A673 (cell line): ENCODE results near the gene KRTAP5-1. TPM values are rescaled to one million over a fixed set of nuclear protein-coding genes. Genes with fewer than 3 reads are reported as not detected.
A peak's percentile ranks its signal among the peaks of the same experiment; 100 is the strongest.

Experiments used
- BruUV-seq: library from RNA; stranded (reverse); fragments of 400-500 nt; replicated peaks from 2 replicates; lab custom pipeline; 2021; lab: Mats Ljungman, UMichigan
- CTCF ChIA-PET: fragments of 300-600 bp; sonication (Branson Sonifier 250); formaldehyde crosslinking; loops from one replicate; lab custom pipeline; 2022; ENCODE audit warnings: antibody characterized with exemption; lab: Charles Lee
- POLR2A ChIA-PET: fragments of 300-600 bp; sonication (Branson Sonifier 250); formaldehyde crosslinking; loops from one replicate; lab custom pipeline; 2022; ENCODE audit warnings: antibody characterized with exemption; ENCODE audit not compliant: low non-redundant PET; lab: Charles Lee
- DNase-seq: peaks from one replicate; pipeline ENCODE4 v3.0.0-alpha.2; 2015; ENCODE audit warnings: low spot score
- H3K27ac ChIP-seq: fragments of 200-600 bp; sonication (generic); 2 replicates; pipeline ENCODE4 v1.5.1; 2016; ENCODE audit warnings: mixed run types, low read depth, mild to moderate bottlenecking, mixed read lengths, antibody characterized with exemption, low read length; ENCODE audit not compliant: poor library complexity, severe bottlenecking
- H3K27me3 ChIP-seq: fragments of 200-600 bp; sonication (generic); replicated peaks from 2 replicates; pipeline ENCODE4 v1.6.1; 2017; ENCODE audit warnings: mixed run types, low read depth, mild to moderate bottlenecking, mixed read lengths, antibody characterized with exemption, low read length; ENCODE audit not compliant: insufficient read depth, poor library complexity
- H3K36me3 ChIP-seq: fragments of 200-600 bp; sonication (generic); 2 replicates; pipeline ENCODE4 v1.6.1; 2016; ENCODE audit warnings: mixed run types, mild to moderate bottlenecking, mixed read lengths, antibody characterized with exemption, low read length; ENCODE audit not compliant: insufficient read depth, poor library complexity, severe bottlenecking
- H3K4me1 ChIP-seq: fragments of 200-600 bp; sonication (generic); 2 replicates; pipeline ENCODE4 v1.6.1; 2017; ENCODE audit warnings: mixed run types, mild to moderate bottlenecking, mixed read lengths, antibody characterized with exemption, low read length; ENCODE audit not compliant: insufficient read depth, poor library complexity, severe bottlenecking
- H3K4me3 ChIP-seq: fragments of 200-600 bp; sonication (generic); 2 replicates; pipeline ENCODE4 v1.5.1; 2016; ENCODE audit warnings: low read depth, mixed run types, mild to moderate bottlenecking, mixed read lengths, low read length; ENCODE audit not compliant: poor library complexity, severe bottlenecking
- H3K9me3 ChIP-seq: fragments of 200-600 bp; sonication (generic); 2 replicates; pipeline ENCODE4 v1.6.1; 2016; ENCODE audit warnings: mixed run types, low read depth, mild to moderate bottlenecking, mixed read lengths, antibody characterized with exemption, low read length; ENCODE audit not compliant: poor library complexity, severe bottlenecking
- EZH2 ChIP-seq: fragments of 200-600 bp; sonication (generic); IDR thresholded peaks from 2 replicates; pipeline ENCODE4 v1.6.1; 2017; ENCODE audit warnings: borderline replicate concordance, low read depth, mild to moderate bottlenecking, mixed read lengths, antibody characterized with exemption, low read length; ENCODE audit not compliant: poor library complexity, severe bottlenecking
- intact Hi-C: fragments of 100-400 bp; cut with micrococcal nuclease; formaldehyde crosslinking; loops from one replicate; pipeline ENCODE4 v1.10.0; 2022; ENCODE audit not compliant: unreplicated experiment
- total RNA-seq: library from RNA; stranded (reverse); gene quantifications from 2 replicates; pipeline ENCODE4 v1.2.3, GENCODE V29; 2021
- TF ChIP-seq, protein P1 (sequence below): fragments of 300-800, 200-600 bp; sonication (generic); conservative IDR thresholded peaks from 2 replicates; pipeline ENCODE4 v1.5.1; 2017; ENCODE audit warnings: low read depth, mild to moderate bottlenecking, antibody characterized with exemption, low read length, moderate library complexity, mixed read lengths

Gene KRTAP5-1
- total RNA-seq, 1 experiment from 2014 or later = not detected

DNA sequence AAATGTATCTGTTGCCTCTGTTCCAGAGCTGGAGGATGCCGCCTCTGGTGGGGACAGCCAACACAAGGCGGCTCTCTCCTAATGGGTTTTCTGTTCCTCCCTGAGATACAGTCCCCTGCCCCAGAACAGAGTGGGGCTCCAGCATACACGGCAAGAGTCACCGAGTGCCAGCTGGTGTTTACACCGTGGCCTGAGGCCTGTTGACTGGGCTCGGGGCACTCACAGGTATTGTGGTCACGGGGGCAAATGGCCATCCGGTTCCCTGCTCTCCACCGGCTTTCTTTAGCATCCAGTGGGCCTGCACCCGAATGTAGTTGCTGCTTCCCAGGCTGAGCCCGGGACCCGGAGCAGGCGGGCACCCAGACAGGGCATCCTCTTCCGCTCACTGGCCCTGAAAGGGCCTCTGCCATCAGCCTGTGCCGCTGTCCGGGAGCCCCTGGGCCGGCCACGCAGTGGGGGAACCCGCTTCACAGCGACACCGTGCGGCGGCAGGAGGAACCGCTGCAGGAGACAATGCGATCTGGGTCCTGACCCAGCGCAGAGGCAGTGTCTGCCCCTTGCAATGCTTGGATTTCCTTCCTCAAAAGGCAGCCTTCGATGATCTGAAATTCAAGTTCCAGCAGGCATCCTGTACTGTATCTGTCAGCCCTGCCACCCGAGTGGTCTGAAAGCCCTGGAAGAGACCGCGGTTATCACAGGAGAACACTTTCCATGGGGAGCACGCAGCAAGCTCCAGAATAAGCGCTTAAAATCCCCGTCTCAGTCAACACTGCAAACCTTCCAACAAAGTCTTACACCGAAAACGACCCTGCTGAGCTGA is 43.6 kb upstream of the KRTAP5-1 start:
- ChIA-PET CTCF (interaction anchor here (1.0 kb wide), 1 partner anchor 82 kb away, joined by 4 read pairs; no protein-coding TSS in a partner anchor), POLR2A (no interaction called here)
- Histone ChIP-seq H3K27me3 (no peaks in the 10 kb centered on the region), H3K9me3 (no peaks in the 10 kb centered on the region), H3K4me3 (no peak overlapping the region), H3K36me3 (no peaks in the 10 kb centered on the region), H3K27ac (no peak overlapping the region), H3K4me1 (no peaks in the 10 kb centered on the region)
- no TSS peak for BruUV-seq
- peak; percentile 44 for DNase-seq
- intact Hi-C loops = loop anchor here (10.0 kb wide), 1 partner anchor 84 kb away; no protein-coding TSS in a partner anchor
- TF ChIP-seq, protein P1, sequence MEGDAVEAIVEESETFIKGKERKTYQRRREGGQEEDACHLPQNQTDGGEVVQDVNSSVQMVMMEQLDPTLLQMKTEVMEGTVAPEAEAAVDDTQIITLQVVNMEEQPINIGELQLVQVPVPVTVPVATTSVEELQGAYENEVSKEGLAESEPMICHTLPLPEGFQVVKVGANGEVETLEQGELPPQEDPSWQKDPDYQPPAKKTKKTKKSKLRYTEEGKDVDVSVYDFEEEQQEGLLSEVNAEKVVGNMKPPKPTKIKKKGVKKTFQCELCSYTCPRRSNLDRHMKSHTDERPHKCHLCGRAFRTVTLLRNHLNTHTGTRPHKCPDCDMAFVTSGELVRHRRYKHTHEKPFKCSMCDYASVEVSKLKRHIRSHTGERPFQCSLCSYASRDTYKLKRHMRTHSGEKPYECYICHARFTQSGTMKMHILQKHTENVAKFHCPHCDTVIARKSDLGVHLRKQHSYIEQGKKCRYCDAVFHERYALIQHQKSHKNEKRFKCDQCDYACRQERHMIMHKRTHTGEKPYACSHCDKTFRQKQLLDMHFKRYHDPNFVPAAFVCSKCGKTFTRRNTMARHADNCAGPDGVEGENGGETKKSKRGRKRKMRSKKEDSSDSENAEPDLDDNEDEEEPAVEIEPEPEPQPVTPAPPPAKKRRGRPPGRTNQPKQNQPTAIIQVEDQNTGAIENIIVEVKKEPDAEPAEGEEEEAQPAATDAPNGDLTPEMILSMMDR = peak; percentile 92
- no peak for TF ChIP-seq EZH2

DNA sequence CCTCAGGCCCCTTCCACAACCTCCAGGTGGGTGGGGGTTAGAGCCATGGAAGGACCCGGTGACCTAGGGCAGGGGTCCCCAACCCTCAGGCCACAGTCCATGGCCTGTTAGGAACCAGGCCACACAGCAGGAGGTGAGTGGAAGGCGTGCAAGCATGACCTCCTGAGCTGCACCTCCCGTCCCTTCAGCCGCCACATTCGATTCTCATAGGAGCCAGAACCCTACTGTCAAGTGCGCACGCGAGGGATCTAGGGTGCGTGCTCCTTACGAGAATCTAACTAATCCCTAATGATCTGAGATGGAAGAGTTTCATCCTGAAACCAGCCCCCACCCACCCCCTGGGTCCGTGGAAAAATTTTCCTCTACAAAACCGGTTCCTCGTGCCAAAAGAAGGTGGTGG is 40.5 kb upstream of the KRTAP5-1 start:
- H3K4me3 ChIP-seq = no peak overlapping the region
- H3K27ac ChIP-seq = no peak overlapping the region
- intact Hi-C loops = loop anchor here (10.0 kb wide), 1 partner anchor 81 kb away; no protein-coding TSS in a partner anchor
- no peaks in the 10 kb centered on the region for H3K4me1 ChIP-seq
- H3K27me3 ChIP-seq = no peaks in the 10 kb centered on the region
- no peaks in the 10 kb centered on the region for H3K36me3 ChIP-seq
- ChIA-PET CTCF (no interaction called here), POLR2A (no interaction called here)
- H3K9me3 ChIP-seq = no peaks in the 10 kb centered on the region
- DNase-seq = no peak
- no TSS peak for BruUV-seq
- TF ChIP-seq EZH2 = no peak
- TF ChIP-seq, protein P1 = no peak

DNA sequence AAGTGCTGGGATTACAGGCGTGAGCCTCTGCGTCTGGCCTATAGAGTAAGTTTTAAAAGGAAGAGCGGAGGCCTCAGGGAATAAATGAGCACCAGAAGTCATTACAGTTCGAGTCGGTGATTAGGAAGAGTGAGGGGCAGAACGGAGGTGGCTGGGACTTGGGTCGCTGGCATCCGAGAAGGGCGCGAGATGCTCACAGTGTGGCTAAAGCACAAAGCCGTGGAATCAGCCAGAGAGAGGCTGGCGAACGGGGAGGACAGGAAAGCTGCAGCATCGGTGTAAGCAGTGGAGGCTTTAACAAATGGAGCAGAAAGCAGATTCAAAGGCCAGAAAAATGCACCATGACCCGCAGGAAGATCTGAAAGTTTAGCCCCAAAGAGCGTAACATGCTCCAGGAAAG is 39.5 kb upstream of the KRTAP5-1 start:
- DNase-seq = no peak
- Histone ChIP-seq H3K36me3 (no peaks in the 10 kb centered on the region), H3K4me1 (no peaks in the 10 kb centered on the region), H3K9me3 (no peaks in the 10 kb centered on the region), H3K27ac (no peak overlapping the region), H3K27me3 (no peaks in the 10 kb centered on the region), H3K4me3 (no peak overlapping the region)
- no TSS peak for BruUV-seq
- intact Hi-C loops = loop anchor here (10.0 kb wide), 1 partner anchor 80 kb away; no protein-coding TSS in a partner anchor
- POLR2A ChIA-PET = no interaction called here
- CTCF ChIA-PET = no interaction called here
- no peak for TF ChIP-seq EZH2
- TF ChIP-seq, protein P1 = no peak
